NCI-H187 treated with DMSO at 0.1 percent for 48 hours (cell line): Measurements from ENCODE around the gene METTL21C.

Experiments used
- DNase-seq: peaks from one replicate; lab custom pipeline; 2025; lab: John Stamatoyannopoulos, UW

The METTL21C gene

DNA sequence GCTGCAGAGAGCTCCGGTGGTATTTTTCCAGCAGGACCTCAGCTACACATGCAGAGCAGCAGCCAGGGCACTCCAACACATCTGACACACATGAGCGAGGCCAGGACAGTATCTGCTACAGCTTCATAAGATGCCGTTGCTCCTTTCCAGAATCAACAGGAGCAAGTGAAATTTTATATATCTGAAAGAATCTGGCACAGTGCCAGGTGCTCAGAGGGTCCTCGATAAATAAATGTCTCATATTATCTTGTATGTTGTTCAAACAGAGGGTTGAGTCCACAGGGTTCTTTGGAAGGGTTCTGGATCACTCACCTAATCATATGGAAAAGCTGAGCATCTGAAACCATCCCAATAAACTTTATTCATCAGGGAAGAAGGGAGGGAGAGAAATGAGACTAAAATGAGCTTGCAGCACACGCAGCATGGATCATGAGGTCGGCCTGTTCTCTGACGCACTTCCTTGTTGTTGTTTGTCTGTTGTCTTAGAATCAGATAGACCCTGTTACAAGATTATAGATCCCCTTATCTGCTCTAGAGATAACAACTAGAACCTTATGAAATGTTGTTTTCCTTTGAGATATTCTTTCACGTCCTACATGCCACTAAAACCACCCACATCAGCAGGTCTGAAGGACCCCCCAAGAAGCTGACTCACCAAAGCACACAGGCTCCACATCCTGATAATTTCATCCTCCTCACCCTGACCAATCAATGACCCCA lies 3.2 kb upstream of the METTL21C start:
- no peak for DNase-seq

GRCh38 chr13:102697264-102697663 lies 2.4 kb upstream of the METTL21C start:
- no peak for DNase-seq

DNA sequence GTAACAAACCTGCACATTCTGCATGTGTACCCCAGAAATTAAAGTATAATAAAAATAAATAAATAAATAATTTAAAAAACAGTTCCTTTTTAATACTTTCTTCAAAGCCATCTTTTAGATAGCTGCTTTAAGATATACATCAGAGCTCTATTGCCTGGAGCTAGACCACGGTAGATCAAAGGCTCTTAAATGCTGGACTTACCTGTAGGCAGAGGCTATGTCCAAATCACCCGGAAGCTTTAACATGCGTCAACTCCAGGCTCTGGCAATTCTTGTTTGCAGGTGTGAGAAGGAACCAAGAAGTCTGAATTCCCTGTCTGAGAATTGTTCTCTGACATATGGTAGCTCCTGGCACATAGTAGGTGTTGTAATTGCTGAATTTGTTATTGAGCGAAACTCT lies 1.6 kb upstream of the METTL21C start:
- no peak for DNase-seq

DNA sequence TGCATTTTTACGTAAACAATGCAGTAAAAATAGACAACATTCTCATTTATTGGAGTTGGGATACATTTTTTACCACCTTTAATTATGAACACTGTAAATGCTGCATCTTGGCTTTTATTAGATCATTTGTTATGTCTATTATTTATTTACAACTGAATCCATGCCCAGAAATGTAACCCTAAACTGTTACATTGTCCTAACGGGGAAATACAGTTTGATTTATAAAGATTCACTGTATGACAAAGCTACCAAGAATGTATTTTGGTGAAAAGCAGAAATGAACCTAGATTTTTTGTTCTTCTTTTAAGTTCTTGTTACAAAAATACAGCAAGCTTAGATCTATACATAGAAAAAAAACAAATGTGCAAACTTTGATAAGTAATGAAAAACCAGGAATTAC lies 1.1 kb downstream of the METTL21C start:
- no peak for DNase-seq

GRCh38 chr13:102693250-102693649 lies 1.6 kb downstream of the METTL21C start:
- DNase-seq: no peak

DNA sequence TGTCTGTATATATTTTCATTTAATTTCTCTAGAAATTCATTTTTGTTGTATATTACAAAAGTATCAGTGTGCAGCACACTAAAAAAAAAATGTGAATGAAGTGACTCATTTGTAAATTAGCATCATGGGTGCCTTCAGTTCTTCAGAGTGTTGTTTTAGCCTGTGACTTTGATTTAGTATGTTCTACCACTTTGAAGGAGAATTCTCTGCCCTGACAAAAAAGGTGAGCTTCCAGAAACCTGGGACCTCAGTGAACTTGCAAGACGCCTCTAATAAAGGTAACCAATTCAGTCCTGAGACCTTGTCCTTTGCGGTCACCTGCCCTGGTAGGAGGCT lies 2.4 kb downstream of the METTL21C start:
- no peak for DNase-seq

DNA sequence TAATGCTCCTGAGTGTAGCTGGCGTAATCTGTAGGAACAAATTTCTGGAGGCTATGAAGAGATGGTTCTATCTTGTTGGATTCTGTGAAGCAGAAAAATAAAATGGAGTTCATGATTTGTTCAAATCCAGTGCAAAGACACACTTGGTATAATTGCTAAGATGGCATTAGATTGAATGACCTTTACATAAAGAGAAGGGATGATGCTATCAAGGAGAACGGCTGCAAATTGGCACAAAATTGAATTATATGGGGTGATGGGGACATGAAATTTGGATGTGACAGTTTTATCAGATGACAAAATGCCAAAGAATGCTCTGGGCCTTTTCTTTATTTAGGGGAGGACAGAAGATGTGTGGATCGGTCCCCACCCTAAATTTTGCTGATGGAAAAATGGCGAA lies 4.0 kb downstream of the METTL21C start:
- no peak for DNase-seq

DNA sequence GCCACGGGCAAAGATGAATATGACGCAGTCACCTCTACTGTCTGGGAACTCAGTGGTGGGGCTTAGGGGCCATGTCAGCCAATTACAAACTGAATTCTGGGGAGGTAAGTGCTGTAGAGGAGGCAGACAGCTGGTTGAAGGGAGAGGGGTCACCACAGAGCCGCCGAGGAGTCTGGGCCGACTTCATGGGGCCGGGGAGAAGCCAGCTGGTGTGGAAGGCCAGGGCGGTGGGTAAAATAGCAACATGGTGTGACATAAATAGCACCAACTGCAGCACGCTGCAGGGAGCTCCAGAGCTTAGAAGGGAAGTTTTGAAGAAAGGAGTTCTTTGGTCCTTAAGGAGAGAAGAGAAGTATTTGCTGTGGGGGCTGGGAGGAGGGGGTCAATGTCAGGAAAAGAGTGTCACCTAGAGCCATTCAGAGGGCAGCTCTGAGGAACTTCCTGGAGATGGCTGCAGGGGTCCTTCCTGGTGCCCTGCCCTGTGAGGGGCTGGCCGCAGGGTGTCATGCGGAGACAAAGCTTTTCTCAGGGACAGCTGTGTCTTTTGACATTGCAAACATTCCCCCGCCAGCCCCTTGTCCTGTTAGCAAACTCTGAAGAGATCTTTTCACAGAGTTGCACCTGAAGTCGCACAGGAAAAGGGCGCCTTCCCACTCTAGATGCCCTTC lies 6.4 kb downstream of the METTL21C start:
- no peak for DNase-seq

DNA sequence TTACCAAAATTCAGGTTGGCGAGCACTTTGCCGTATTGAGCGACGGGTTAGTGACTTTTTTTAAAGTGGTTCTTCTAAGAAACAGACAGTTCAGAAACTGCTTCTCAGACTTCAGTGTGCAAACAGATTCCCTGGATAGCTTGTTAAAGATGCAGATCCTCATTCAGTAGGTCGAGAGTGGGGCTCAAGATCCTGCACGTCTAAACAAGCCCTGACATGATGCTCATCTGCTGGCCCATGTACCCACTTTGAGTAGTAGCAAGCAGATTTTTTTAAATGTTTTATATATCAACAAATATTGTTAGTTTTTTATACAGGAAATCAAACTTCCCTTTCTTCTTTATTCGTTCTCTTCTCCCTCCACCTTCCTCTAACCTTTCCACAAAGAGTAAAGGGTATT lies 7.3 kb downstream of the METTL21C start:
- no peak for DNase-seq

DNA sequence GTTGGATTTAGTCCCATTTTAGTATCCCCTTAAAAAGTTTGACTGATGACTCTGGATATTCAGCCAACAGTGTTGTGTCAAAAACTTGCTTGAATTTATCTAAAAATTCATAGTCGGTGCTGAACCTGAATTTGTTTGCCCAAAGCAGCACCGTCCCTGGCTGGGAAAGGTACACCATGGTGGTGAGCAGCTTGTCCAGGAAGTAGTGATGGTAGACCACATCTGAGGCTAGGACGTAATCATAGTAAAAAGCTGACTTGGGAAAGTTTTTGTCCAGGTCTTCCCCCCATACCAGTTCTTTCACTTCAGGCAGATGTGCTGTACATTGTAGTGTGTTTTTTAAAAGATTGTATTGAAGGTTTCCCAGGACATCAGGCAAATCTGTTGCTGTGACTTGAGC lies 8.8 kb downstream of the METTL21C start:
- DNase-seq: no peak

- DNase-seq: no peak
Measured at GRCh38 chr13:102683637-102684036, 11.2 kb downstream of the METTL21C start.

GRCh38 chr13:102682727-102683126 lies 12.1 kb downstream of the METTL21C start:
- no peak for DNase-seq

GRCh38 chr13:102682211-102682610 lies 12.6 kb downstream of the METTL21C start:
- no peak for DNase-seq

- DNase-seq: no peak
Measured at GRCh38 chr13:102680842-102681740, 13.8 kb downstream of the METTL21C start.

- DNase-seq: no peak
Measured at GRCh38 chr13:102680133-102680717, 14.6 kb downstream of the METTL21C start.

DNA sequence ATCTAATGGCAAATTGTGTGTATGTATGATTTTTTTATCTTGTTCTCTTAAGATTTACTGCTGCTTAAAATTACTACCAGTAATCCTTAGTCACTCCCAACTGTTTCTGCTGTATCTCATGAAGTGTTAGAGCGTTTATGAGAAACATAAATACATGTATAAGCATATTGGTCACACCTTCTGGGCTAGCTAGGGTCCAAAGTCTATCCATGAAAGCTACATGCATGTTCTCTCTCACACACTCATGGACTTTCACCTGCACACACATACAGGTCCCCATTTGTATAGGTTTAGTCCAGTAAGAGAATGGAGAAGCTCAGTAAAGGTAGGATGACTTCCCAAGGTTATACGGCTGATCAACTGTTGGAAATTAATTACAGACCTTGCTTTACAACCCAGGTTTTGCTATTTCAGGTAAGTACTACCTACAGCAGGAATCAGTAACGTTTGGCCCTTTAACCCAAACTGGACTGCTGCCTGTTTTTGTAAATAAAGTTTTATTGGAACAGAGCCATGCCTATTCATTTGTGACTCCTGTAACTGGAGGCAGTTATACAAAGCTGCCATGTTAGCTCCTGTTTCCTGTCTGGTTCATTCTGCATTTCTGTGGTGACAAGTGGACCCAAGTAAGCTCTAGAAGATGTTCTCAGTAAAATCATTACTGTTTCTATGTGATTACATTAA lies 15.3 kb downstream of the METTL21C start:
- no peak for DNase-seq

GRCh38 chr13:102678339-102679107 lies 16.3 kb downstream of the METTL21C start:
- peak; percentile 23 for DNase-seq

- DNase-seq: peak; percentile 89
Measured at GRCh38 chr13:102677122-102677521, 17.7 kb downstream of the METTL21C start.

- no peak for DNase-seq
Measured at GRCh38 chr13:102675115-102675514, 19.7 kb downstream of the METTL21C start.

DNA sequence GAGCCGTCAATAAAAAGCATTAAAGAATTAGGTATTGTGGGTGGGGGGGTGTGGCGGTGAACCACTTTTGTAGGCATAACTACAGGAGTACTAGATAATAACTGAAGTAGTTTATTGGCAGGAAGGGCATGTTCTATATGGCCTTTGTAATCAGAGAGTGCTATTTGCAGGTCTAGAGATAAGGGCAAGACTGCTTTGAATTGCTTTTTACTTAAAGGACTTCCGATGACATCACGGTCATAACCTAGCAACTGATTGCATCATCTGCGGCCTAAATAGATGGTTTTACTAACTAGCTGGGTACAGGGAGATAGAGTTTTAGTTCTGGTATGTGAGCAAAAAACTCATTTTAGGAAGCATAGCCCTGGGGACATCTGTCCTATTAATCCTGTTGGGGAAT lies 24.7 kb downstream of the METTL21C start:
- no peak for DNase-seq

GRCh38 chr13:102667911-102668310 lies 26.9 kb downstream of the METTL21C start:
- no peak for DNase-seq
